Stimulated activated CD8-positive, alpha-beta memory T cell treated with anti-CD3 and anti-CD28 coated beads, Interleukin-7, amount 100 ng/mL, for 1 hour (primary cell): ENCODE data around the gene KCNQ2.
A peak's percentile ranks its signal among the peaks of the same experiment; 100 is the strongest.

Source experiments
- DNase-seq, 2 donors: peaks; one replicate each; pipeline ENCODE4 v3.0.0-alpha.2; 2020; ENCODE audit warnings: low read depth in 2 of 2

The KCNQ2 gene

GRCh38 chr20:63434599-63435378 lies 37.7 kb downstream of the KCNQ2 start:
- DNase-seq = peak; percentile 42 to 53

GRCh38 chr20:63433756-63434531 lies 38.5 kb downstream of the KCNQ2 start:
- DNase-seq = no peak

DNA sequence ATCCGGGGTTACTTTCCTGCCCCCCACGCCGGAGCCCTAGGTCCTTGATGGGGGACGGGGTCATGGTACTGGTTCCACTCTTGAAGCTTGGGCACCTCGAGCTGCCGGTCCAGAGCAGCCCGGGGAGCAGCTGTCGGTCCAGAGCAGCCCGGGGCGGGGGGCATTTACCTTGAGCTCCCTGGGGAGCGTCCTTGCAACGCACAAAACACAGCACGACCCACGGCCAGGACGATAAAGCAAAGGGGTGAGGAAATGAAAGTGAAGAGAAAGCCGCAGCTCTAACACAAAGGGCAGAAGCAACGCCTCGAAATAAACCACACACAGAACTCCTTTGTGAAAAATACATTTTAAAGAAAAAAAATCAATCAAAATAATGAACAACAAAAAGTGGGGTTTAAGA lies 39.1 kb downstream of the KCNQ2 start:
- DNase-seq = no peak

DNA sequence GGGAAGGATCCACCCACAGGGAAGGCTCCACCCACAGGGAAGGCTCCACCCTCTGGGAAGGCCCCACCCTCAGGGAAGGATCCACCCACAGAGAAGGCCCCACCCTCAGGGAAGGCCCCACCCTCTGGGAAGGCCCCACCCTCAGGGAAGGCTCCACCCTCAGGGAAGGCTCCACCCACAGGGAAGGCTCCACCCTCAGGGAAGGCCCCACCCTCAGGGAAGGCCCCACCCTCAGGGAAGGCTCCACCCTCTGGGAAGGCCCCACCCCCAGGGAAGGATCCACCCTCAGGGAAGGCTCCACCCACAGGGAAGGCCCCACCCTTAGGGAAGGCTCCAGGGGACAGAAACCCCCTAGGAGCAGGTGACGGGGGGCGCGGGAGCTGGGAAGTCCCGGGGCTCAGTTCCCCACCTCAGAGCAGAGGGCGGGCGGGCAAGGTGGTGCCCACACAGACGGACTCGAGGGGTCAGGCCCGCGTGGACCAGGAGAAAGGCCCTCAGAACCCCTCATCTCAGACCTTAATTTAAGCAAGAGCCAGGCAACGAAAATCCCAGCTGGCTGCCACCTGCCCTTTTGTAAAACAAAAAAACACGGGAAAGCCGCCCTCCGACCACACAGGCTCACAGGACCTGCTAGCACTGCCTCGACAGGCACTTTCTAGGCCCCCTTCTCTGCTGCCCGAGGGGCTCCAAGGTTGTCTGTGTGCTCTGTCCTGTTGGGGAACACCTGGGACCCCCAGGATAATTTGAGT lies 39.7 kb downstream of the KCNQ2 start:
- no peak for DNase-seq

GRCh38 chr20:63431944-63432343 lies 40.5 kb downstream of the KCNQ2 start:
- no peak for DNase-seq

GRCh38 chr20:63430891-63431290 lies 41.6 kb downstream of the KCNQ2 start:
- DNase-seq = no peak

GRCh38 chr20:63429992-63430391 lies 42.5 kb downstream of the KCNQ2 start:
- no peak for DNase-seq

GRCh38 chr20:63428906-63429575 lies 43.4 kb downstream of the KCNQ2 start:
- no peak for DNase-seq

- no peak for DNase-seq
Measured at GRCh38 chr20:63427724-63428330, 44.6 kb downstream of the KCNQ2 start.

GRCh38 chr20:63427206-63427605 lies 45.2 kb downstream of the KCNQ2 start:
- DNase-seq = no peak

- DNase-seq = no peak
Measured at GRCh38 chr20:63425846-63426485, 46.5 kb downstream of the KCNQ2 start.

GRCh38 chr20:63424613-63425012 lies 47.8 kb downstream of the KCNQ2 start:
- no peak for DNase-seq

- no peak for DNase-seq
Measured at GRCh38 chr20:63423751-63424150, 48.7 kb downstream of the KCNQ2 start.

DNA sequence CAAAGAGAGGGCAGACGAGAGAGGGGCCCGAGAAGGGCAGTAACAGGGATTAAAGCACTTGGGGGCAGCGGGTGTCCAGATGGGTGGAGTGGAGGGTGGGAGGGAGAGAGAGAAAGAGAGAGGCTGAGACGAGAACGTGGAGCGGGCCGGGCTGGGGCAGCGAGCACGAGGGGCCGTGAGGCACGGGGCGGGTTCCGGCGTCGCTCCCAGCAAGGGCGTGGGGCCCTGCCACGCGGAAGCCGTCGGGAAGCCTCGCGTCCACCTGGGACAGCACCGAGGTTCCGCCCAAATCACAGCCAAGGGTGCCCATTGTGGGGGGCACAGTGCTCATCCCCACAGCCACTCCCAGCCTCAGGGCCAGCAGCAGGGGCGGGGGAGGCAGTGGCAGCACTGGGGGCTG lies 49.8 kb downstream of the KCNQ2 start:
- DNase-seq = no peak

- no peak for DNase-seq
Measured at GRCh38 chr20:63421913-63422312, 50.5 kb downstream of the KCNQ2 start.

- DNase-seq = no peak
Measured at GRCh38 chr20:63421094-63421692, 51.3 kb downstream of the KCNQ2 start.

- DNase-seq = no peak
Measured at GRCh38 chr20:63420359-63421093, 51.9 kb downstream of the KCNQ2 start.

DNA sequence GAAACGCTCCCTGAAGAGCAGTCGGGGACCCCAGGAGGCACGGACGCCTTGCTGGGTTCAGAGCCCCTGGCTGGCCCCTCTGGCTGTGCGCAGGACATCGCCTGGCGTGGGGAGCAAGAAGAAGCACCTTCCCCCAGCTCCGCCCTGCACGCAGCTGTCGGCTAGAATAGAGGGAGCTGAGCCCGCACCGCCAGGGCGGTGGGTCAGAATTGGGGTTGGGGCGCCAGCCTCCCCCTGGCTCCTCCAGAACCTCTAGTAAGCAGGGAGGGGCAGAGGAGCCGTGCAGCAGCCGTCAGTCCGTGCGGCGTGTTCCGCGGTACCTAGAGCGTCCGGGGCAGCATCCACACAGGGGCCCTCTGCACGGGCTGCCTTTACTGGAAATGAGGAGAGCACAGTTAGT lies 53.2 kb downstream of the KCNQ2 start:
- DNase-seq = no peak

GRCh38 chr20:63418617-63419016 lies 53.8 kb downstream of the KCNQ2 start:
- no peak for DNase-seq

DNA sequence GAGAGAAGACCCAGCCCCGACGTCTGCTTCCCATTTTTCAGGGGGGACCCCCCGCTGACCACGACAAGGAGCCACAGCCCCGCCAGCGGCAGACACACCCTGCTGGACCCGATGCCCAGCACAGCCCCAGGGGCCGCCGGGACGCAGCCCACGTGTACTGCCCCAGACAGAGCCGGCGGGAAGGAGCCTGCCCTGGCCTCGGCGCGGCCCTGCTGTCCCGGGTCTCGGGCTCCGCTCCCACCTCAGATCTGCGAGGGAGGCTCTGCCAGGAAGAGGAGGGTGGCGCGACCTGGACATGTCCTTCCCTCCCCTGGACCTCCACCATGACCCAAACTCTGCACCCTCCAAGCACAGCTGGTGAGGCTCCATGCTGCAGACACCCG lies 54.7 kb downstream of the KCNQ2 start:
- no peak for DNase-seq
